ENCODE results near the gene SORCS2. TPM values are rescaled to one million over a fixed set of nuclear protein-coding genes. Genes with fewer than 3 reads are reported as not detected.

Gene SORCS2
- total RNA-seq, 1 experiment from 2014 or later, result not detected

DNA sequence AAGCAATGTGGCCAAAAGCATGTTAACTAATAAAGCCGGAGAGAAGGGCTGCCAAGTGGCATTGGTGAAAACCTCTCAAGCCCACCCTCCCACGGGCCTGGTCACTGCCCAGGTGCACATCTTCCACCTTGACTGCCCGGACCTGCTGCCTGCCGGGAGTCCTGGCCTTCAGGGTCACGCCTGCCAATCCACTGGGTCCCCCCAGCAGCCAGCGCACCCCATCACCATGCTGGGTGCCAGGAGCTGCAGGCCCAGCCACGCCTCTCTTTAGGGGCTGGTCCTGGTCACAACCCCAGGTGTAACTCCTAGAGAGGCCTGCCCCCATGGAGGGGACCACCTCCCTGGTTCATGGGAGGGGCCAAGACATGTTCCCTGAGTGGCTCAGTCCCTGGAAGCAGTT, 176.0 kb downstream of the SORCS2 start:
- peaks cover 6% of the 10 kb centered on the region for H3K4me1 Mint-ChIP-seq (ENCODE audit: insufficient read depth, unreplicated experiment)
- H3K9me3 Mint-ChIP-seq (ENCODE audit: unreplicated experiment), result peaks cover 8% of the 10 kb centered on the region
- TF ChIP-seq CTCF (IDR thresholded peaks at IDR 0.05; ENCODE audit: unreplicated experiment), result no peak
- H3K4me3 Mint-ChIP-seq (ENCODE audit: unreplicated experiment), result no peak overlapping the region
- CTCF ChIA-PET, result no interaction called here
- POLR2A ChIA-PET, result no interaction called here
- peaks cover 29% of the 10 kb centered on the region for H3K27me3 Mint-ChIP-seq (ENCODE audit: insufficient read depth, unreplicated experiment)
- BruUV-seq (replicated peaks), result no TSS peak
- H3K27ac Mint-ChIP-seq (ENCODE audit: low read depth, unreplicated experiment), result no peak overlapping the region
- DNase-seq (ENCODE audit: unreplicated experiment), result no peak
- H3K36me3 Mint-ChIP-seq (ENCODE audit: insufficient read depth, unreplicated experiment), result no peaks in the 10 kb centered on the region
- intact Hi-C loops (cut with micrococcal nuclease), result no loop called here

- POLR2A ChIA-PET, result interaction anchor here (1.0 kb wide), 1 partner anchor 10 kb away, joined by 3 read pairs; no protein-coding TSS in a partner anchor
- no peak for TF ChIP-seq CTCF (IDR thresholded peaks at IDR 0.05; ENCODE audit: unreplicated experiment)
Observed at GRCh38 chr4:7369511-7369910, 177.2 kb downstream of the SORCS2 start.

GRCh38 chr4:7370038-7370437, 177.7 kb downstream of the SORCS2 start:
- H3K4me1 Mint-ChIP-seq (ENCODE audit: insufficient read depth, unreplicated experiment), result peaks cover 6% of the 10 kb centered on the region
- no peak overlapping the region for H3K27ac Mint-ChIP-seq (ENCODE audit: low read depth, unreplicated experiment)
- POLR2A ChIA-PET, result no interaction called here
- H3K9me3 Mint-ChIP-seq (ENCODE audit: unreplicated experiment), result no peaks in the 10 kb centered on the region
- CTCF ChIA-PET, result interaction anchor here (0.8 kb wide), 1 partner anchor 50 kb away, joined by 3 read pairs; no protein-coding TSS in a partner anchor
- H3K27me3 Mint-ChIP-seq (ENCODE audit: insufficient read depth, unreplicated experiment), result peaks cover 20% of the 10 kb centered on the region
- H3K36me3 Mint-ChIP-seq (ENCODE audit: insufficient read depth, unreplicated experiment), result no peaks in the 10 kb centered on the region
- TF ChIP-seq CTCF (IDR thresholded peaks at IDR 0.05; ENCODE audit: unreplicated experiment), result no peak
- DNase-seq (ENCODE audit: unreplicated experiment), result no peak
- BruUV-seq (replicated peaks), result no TSS peak
- no peak overlapping the region for H3K4me3 Mint-ChIP-seq (ENCODE audit: unreplicated experiment)
- intact Hi-C loops (cut with micrococcal nuclease), result no loop called here

More at GRCh38 chr4:7369511-7369910, 177.2 kb downstream of the SORCS2 start:
- Mint-ChIP-seq H3K27ac (ENCODE audit: low read depth, unreplicated experiment) (no peak overlapping the region), H3K4me1 (ENCODE audit: insufficient read depth, unreplicated experiment) (peaks cover 6% of the 10 kb centered on the region), H3K4me3 (ENCODE audit: unreplicated experiment) (no peak overlapping the region), H3K36me3 (ENCODE audit: insufficient read depth, unreplicated experiment) (no peaks in the 10 kb centered on the region), H3K27me3 (ENCODE audit: insufficient read depth, unreplicated experiment) (peaks cover 26% of the 10 kb centered on the region), H3K9me3 (ENCODE audit: unreplicated experiment) (no peaks in the 10 kb centered on the region)
- CTCF ChIA-PET, result interaction anchor here (0.8 kb wide), 1 partner anchor 49 kb away, joined by 3 read pairs; no protein-coding TSS in a partner anchor
- no peak for DNase-seq (ENCODE audit: unreplicated experiment)
- no TSS peak for BruUV-seq (replicated peaks)
- intact Hi-C loops (cut with micrococcal nuclease), result no loop called here

DNA sequence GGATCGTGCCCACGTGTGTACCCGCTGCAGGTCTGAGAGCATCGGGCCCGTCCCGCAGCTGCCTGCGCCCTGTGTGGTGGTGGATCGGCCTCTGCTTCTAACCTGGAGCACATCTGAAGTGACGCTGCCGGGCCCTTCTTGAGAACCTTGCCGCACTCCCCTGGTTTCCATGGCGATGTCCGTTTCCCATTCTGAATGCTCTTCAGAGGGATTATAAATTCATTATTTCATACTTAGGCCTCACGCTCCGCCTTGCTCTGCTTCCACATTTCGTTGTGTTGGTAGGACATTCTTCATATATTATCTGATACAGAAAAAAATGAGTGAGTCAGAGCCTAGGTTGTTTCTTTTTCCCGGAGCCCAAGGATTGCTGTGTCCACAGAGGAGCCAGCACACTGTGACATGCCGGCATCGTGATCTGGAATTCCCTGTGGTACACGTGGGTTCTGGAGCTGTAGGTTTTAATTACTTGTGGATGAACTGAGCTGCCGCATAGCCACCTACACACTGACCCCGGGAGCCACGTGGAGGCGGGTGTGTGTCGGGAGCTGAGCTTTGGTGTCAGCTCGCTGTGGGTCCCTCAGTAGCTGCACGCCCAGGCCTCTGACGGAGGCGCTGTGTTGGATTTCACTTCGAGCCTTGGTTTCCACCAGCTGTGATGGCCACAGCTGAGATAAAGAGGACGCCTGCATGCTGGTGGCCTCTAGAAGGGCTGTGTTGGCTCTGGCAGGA, 179.0 kb downstream of the SORCS2 start:
- POLR2A ChIA-PET, result no interaction called here
- Mint-ChIP-seq H3K36me3 (ENCODE audit: insufficient read depth, unreplicated experiment) (no peaks in the 10 kb centered on the region), H3K4me1 (ENCODE audit: insufficient read depth, unreplicated experiment) (peaks cover 6% of the 10 kb centered on the region), H3K9me3 (ENCODE audit: unreplicated experiment) (no peaks in the 10 kb centered on the region), H3K27ac (ENCODE audit: low read depth, unreplicated experiment) (no peak overlapping the region), H3K4me3 (ENCODE audit: unreplicated experiment) (no peak overlapping the region), H3K27me3 (ENCODE audit: insufficient read depth, unreplicated experiment) (peaks cover 7% of the 10 kb centered on the region)
- no peak for DNase-seq (ENCODE audit: unreplicated experiment)
- intact Hi-C loops (cut with micrococcal nuclease), result no loop called here
- CTCF ChIA-PET, result no interaction called here
- no peak for TF ChIP-seq CTCF (IDR thresholded peaks at IDR 0.05; ENCODE audit: unreplicated experiment)
- BruUV-seq (replicated peaks), result no TSS peak

Data from MCF 10A (cell line).